HG02840 (cell line): ENCODE data around the gene SLC36A1.

ENCODE experiments used
- ATAC-seq: cut with Tn5 transposase; IDR thresholded peaks from one replicate; pipeline ENCODE4 v1.9.1; 2021; ENCODE audit warnings: mild to moderate bottlenecking, moderate library complexity, moderate number of reproducible peaks; ENCODE audit not compliant: unreplicated experiment, low FRiP score

Gene SLC36A1

GRCh38 chr5:151450605-151451004 lies 3.2 kb downstream of the SLC36A1 start:
- ATAC-seq = no peak

- peak; percentile 51 for ATAC-seq
Measured at GRCh38 chr5:151451626-151452520, 4.5 kb downstream of the SLC36A1 start.

GRCh38 chr5:151454166-151454565 lies 6.8 kb downstream of the SLC36A1 start:
- ATAC-seq = no peak

GRCh38 chr5:151454889-151455288 lies 7.5 kb downstream of the SLC36A1 start:
- ATAC-seq = no peak

- ATAC-seq = no peak
Measured at GRCh38 chr5:151456321-151456940, 9.0 kb downstream of the SLC36A1 start.

- ATAC-seq = no peak
Measured at GRCh38 chr5:151458314-151458713, 10.9 kb downstream of the SLC36A1 start.

GRCh38 chr5:151459680-151460324 lies 12.4 kb downstream of the SLC36A1 start:
- ATAC-seq = no peak

- ATAC-seq = no peak
Measured at GRCh38 chr5:151461312-151461711, 13.9 kb downstream of the SLC36A1 start.

GRCh38 chr5:151463137-151464029 lies 16.0 kb downstream of the SLC36A1 start:
- ATAC-seq = no peak

- ATAC-seq = no peak
Measured at GRCh38 chr5:151464101-151464500, 16.7 kb downstream of the SLC36A1 start.

- ATAC-seq = no peak
Measured at GRCh38 chr5:151465476-151465875, 18.1 kb downstream of the SLC36A1 start.

GRCh38 chr5:151467576-151467975 lies 20.2 kb downstream of the SLC36A1 start:
- no peak for ATAC-seq

- no peak for ATAC-seq
Measured at GRCh38 chr5:151469386-151469785, 22.0 kb downstream of the SLC36A1 start.

GRCh38 chr5:151469992-151470391 lies 22.6 kb downstream of the SLC36A1 start:
- no peak for ATAC-seq

GRCh38 chr5:151470439-151470838 lies 23.0 kb downstream of the SLC36A1 start:
- no peak for ATAC-seq

- ATAC-seq = no peak
Measured at GRCh38 chr5:151471276-151471675, 23.9 kb downstream of the SLC36A1 start.

- ATAC-seq = no peak
Measured at GRCh38 chr5:151474799-151475198, 27.4 kb downstream of the SLC36A1 start.

- no peak for ATAC-seq
Measured at GRCh38 chr5:151475388-151475787, 28.0 kb downstream of the SLC36A1 start.

GRCh38 chr5:151476016-151476415 lies 28.6 kb downstream of the SLC36A1 start:
- ATAC-seq = no peak

- ATAC-seq = no peak
Measured at GRCh38 chr5:151477101-151477500, 29.7 kb downstream of the SLC36A1 start.
